ENCODE results near the gene GSC.
A peak's percentile ranks its signal among the peaks of the same experiment; 100 is the strongest.
"Not testable (repeated sequence)": the region's sequence is repeated elsewhere in the genome, so short reads cannot be mapped to it uniquely, and the experiment has no call there.

Gene GSC

GRCh38 chr14:94769391-94770250 lies at the start of gene GSC:
Gene GSC, minus strand, starts transcription at chr14:94770113. Its CDS starts 98 bp downstream, at chr14:94770015.
- DNase-seq (ENCODE audit: low read depth in 2 of 2) = peak in 1 of 2 donors; percentile 24

GRCh38 chr14:94819531-94819930 lies 49.6 kb upstream of the GSC start:
- DNase-seq (ENCODE audit: low read depth in 2 of 2) = no peak

- no peak for DNase-seq (ENCODE audit: low read depth in 2 of 2)
Measured at GRCh38 chr14:94816113-94816512, 46.2 kb upstream of the GSC start.

- DNase-seq (ENCODE audit: low read depth in 2 of 2) = no peak
Measured at GRCh38 chr14:94805680-94806288, 35.9 kb upstream of the GSC start.

GRCh38 chr14:94801225-94801624 lies 31.3 kb upstream of the GSC start:
- DNase-seq (ENCODE audit: low read depth in 2 of 2) = no peak

GRCh38 chr14:94800764-94801163 lies 30.9 kb upstream of the GSC start:
- DNase-seq (ENCODE audit: low read depth in 2 of 2) = not testable (repeated sequence)

- no peak for DNase-seq (ENCODE audit: low read depth in 2 of 2)
Measured at GRCh38 chr14:94797887-94798286, 28.0 kb upstream of the GSC start.

- no peak for DNase-seq (ENCODE audit: low read depth in 2 of 2)
Measured at GRCh38 chr14:94796278-94796677, 26.4 kb upstream of the GSC start.

- no peak for DNase-seq (ENCODE audit: low read depth in 2 of 2)
Measured at GRCh38 chr14:94795372-94795771, 25.5 kb upstream of the GSC start.

- DNase-seq (ENCODE audit: low read depth in 2 of 2) = no peak
Measured at GRCh38 chr14:94793901-94794300, 24.0 kb upstream of the GSC start.

- DNase-seq (ENCODE audit: low read depth in 2 of 2) = no peak
Measured at GRCh38 chr14:94787655-94788054, 17.7 kb upstream of the GSC start.

GRCh38 chr14:94787092-94787491 lies 17.2 kb upstream of the GSC start:
- no peak for DNase-seq (ENCODE audit: low read depth in 2 of 2)

- DNase-seq (ENCODE audit: low read depth in 2 of 2) = no peak
Measured at GRCh38 chr14:94780536-94781399, 10.9 kb upstream of the GSC start.

- no peak for DNase-seq (ENCODE audit: low read depth in 2 of 2)
Measured at GRCh38 chr14:94779713-94780112, 9.8 kb upstream of the GSC start.

GRCh38 chr14:94775871-94776210 lies 5.9 kb upstream of the GSC start:
- no peak for DNase-seq (ENCODE audit: low read depth in 2 of 2)

- no peak for DNase-seq (ENCODE audit: low read depth in 2 of 2)
Measured at GRCh38 chr14:94775091-94775870, 5.4 kb upstream of the GSC start.

GRCh38 chr14:94774344-94775090 lies 4.6 kb upstream of the GSC start:
- no peak for DNase-seq (ENCODE audit: low read depth in 2 of 2)

- no peak for DNase-seq (ENCODE audit: low read depth in 2 of 2)
Measured at GRCh38 chr14:94773655-94774343, 3.9 kb upstream of the GSC start.

- DNase-seq (ENCODE audit: low read depth in 2 of 2) = no peak
Measured at GRCh38 chr14:94773061-94773648, 3.2 kb upstream of the GSC start.

- DNase-seq (ENCODE audit: low read depth in 2 of 2) = no peak
Measured at GRCh38 chr14:94772548-94772947, 2.6 kb upstream of the GSC start.
